Endothelial cell of umbilical vein (primary cell): ENCODE results near the gene ABCA9. TPM values are rescaled to one million over a fixed set of nuclear protein-coding genes. Genes with fewer than 3 reads are reported as not detected.

ENCODE experiments used
- BruUV-seq: library from RNA; stranded (reverse); fragments of 400-500 nt; replicated peaks from 2 replicates; lab custom pipeline; 2021; lab: Mats Ljungman, UMichigan
- CTCF ChIA-PET: fragments of 300-600, 350-600 bp; sonication (Branson Sonifier 250); formaldehyde crosslinking; loops from one replicate; lab custom pipeline; 2021; ENCODE audit warnings: antibody characterized with exemption, inconsistent platforms; lab: Charles Lee
- POLR2A ChIA-PET: fragments of 300-600, 350-600 bp; sonication (Branson Sonifier 250); formaldehyde crosslinking; loops from one replicate; lab custom pipeline; 2021; ENCODE audit warnings: antibody characterized with exemption, inconsistent platforms; lab: Charles Lee
- DNase-seq: peaks from one replicate; pipeline ENCODE4 v3.0.0-alpha.2; 2011; ENCODE audit warnings: low read depth, low spot score
- FAIRE-seq: peaks from 2 replicates; lab custom pipeline; 2011; peaks lifted over from hg19 to GRCh38; lab: Jason Lieb, UNC
- H2AFZ ChIP-seq: 2 replicates; pipeline ENCODE4 v1.6.0; 2012; ENCODE audit warnings: low read depth, low read length, control low read depth, inconsistent platforms
- H3K27ac ChIP-seq: 2 replicates; pipeline ENCODE4 v1.5.1; 2011; ENCODE audit warnings: low read depth, mild to moderate bottlenecking, control low read depth, low read length, moderate library complexity; ENCODE audit not compliant: insufficient read depth
- H3K27me3 ChIP-seq, 2 experiments: 2 replicates each; pipeline versions ENCODE4 v1.6.0 to v1.6.1; 2011; ENCODE audit warnings: low read length in 2 of 2, mixed read lengths in 1 of 2; ENCODE audit not compliant: control insufficient read depth in 2 of 2, insufficient read depth in 2 of 2
- H3K36me3 ChIP-seq, 2 experiments: 2 replicates in 1 of 2; 3 replicates in 1 of 2; pipeline ENCODE4 v1.5.1; 2011; ENCODE audit warnings: low read length in 2 of 2, mild to moderate bottlenecking in 1 of 2, moderate library complexity in 1 of 2; ENCODE audit not compliant: control insufficient read depth in 2 of 2, insufficient read depth in 2 of 2; ENCODE audit errors: extremely low read depth in 1 of 2
- H3K4me1 ChIP-seq: 3 replicates; pipeline ENCODE4 v1.5.1; 2011; ENCODE audit warnings: mild to moderate bottlenecking, low read length; ENCODE audit not compliant: control insufficient read depth, insufficient read depth; ENCODE audit errors: extremely low read depth
- H3K4me2 ChIP-seq: 2 replicates; pipeline ENCODE4 v1.6.1; 2011; ENCODE audit warnings: low read length, control low read depth, mixed read lengths; ENCODE audit not compliant: insufficient read depth
- H3K4me3 ChIP-seq, 3 experiments: fragments of 200-600 bp in 1 of 3; sonication (generic), shearing (Covaris generic) in 1 of 3; replicated peaks in 1 of 3; 2 replicates each; pipeline ENCODE4 v1.5.1; 2011 to 2016; ENCODE audit warnings: control low read depth in 3 of 3, low read length in 3 of 3, mild to moderate bottlenecking in 2 of 3, inconsistent platforms in 1 of 3, low read depth in 1 of 3, moderate library complexity in 1 of 3; ENCODE audit not compliant: insufficient read depth in 1 of 3
- H3K79me2 ChIP-seq: 2 replicates; pipeline ENCODE4 v1.6.0; 2012; ENCODE audit warnings: low read length, inconsistent platforms; ENCODE audit not compliant: control insufficient read depth, insufficient read depth
- H3K9ac ChIP-seq: replicated peaks from 2 replicates; pipeline ENCODE3; 2011; ENCODE audit warnings: low read length, control low read depth; ENCODE audit not compliant: insufficient read depth; ENCODE audit errors: extremely low read depth
- H3K9me1 ChIP-seq: replicated peaks from 3 replicates; pipeline ENCODE4 v1.6.0; 2011; ENCODE audit warnings: mild to moderate bottlenecking, low read length; ENCODE audit not compliant: control insufficient read depth, insufficient read depth; ENCODE audit errors: extremely low read depth
- H3K9me3 ChIP-seq: replicated peaks from 2 replicates; pipeline ENCODE4 v1.5.1; 2012; ENCODE audit warnings: low read length, inconsistent platforms; ENCODE audit not compliant: control insufficient read depth, insufficient read depth
- H4K20me1 ChIP-seq: replicated peaks from 2 replicates; pipeline ENCODE3; 2011; ENCODE audit warnings: mild to moderate bottlenecking, low read length; ENCODE audit not compliant: control insufficient read depth, insufficient read depth; ENCODE audit errors: extremely low read depth
- CTCF ChIP-seq, 2 donors: IDR thresholded peaks; 1 replicate in 1 of 2; 2 replicates in 1 of 2; pipeline ENCODE4 v1.5.1; 2011; ENCODE audit warnings: low read length in 2 of 2, mild to moderate bottlenecking in 2 of 2, moderate library complexity in 2 of 2, control low read depth in 1 of 2, inconsistent platforms in 1 of 2, low read depth in 1 of 2; ENCODE audit not compliant: insufficient read depth in 1 of 2; ENCODE audit errors: extremely low read depth in 1 of 2
- EZH2 ChIP-seq: IDR thresholded peaks from 2 replicates; pipeline ENCODE4 v1.6.1; 2012; ENCODE audit warnings: borderline replicate concordance, low read depth, mild to moderate bottlenecking, moderate library complexity, low read length, inconsistent platforms; ENCODE audit not compliant: severe bottlenecking
- FOS ChIP-seq: IDR thresholded peaks from 2 replicates; pipeline ENCODE4 v1.6.1; 2011; ENCODE audit warnings: mild to moderate bottlenecking, low read length, moderate library complexity, borderline replicate concordance; ENCODE audit not compliant: insufficient read depth
- GATA2 ChIP-seq: IDR thresholded peaks from 2 replicates; pipeline ENCODE4 v1.7.0; 2011; ENCODE audit warnings: low read depth, mild to moderate bottlenecking, moderate library complexity, mixed read lengths, low read length; ENCODE audit not compliant: insufficient read length, insufficient read depth
- JUN ChIP-seq: IDR thresholded peaks from 2 replicates; pipeline ENCODE4 v1.6.1; 2011; ENCODE audit warnings: borderline replicate concordance, low read depth; ENCODE audit not compliant: insufficient read length, insufficient read depth
- MYC ChIP-seq: IDR thresholded peaks from one replicate; pipeline ENCODE4 v1.6.1; 2011; ENCODE audit warnings: mild to moderate bottlenecking, low read depth, low read length
- POLR2A ChIP-seq: IDR thresholded peaks from 2 replicates; pipeline ENCODE4 v1.6.1; 2012; ENCODE audit warnings: low read depth, mild to moderate bottlenecking, control low read depth, low read length
- POLR2AphosphoS5 ChIP-seq: IDR thresholded peaks from 2 replicates; pipeline ENCODE4 v1.6.1; 2012; ENCODE audit warnings: low read depth, mild to moderate bottlenecking, control low read depth, low read length, moderate library complexity; ENCODE audit not compliant: insufficient read depth
- dilution Hi-C: fragments of 300-500 bp; cut with MboI; formaldehyde crosslinking; loops from one replicate; pipeline ENCODE4 v1.15.0; 2019; ENCODE audit warnings: low sequenced_read_pairs; ENCODE audit not compliant: extremely low pct_ligation_motif_present
- intact Hi-C: fragments of 100-400 bp; cut with micrococcal nuclease; formaldehyde crosslinking; loops from one replicate; pipeline ENCODE4 v1.10.0; 2022
- polyA plus RNA-seq, 4 experiments: library from polyadenylated mRNA; depleted of rRNA in 3 of 4; stranded (reverse) in 3 of 4; unstranded in 1 of 4; fragments of >200 nt; gene quantifications; 2 replicates each; pipeline versions ENCODE4 v1.2.1 to v1.2.3, GENCODE V29; 2011 to 2012; ENCODE audit warnings: missing spikeins in 1 of 4
- total RNA-seq: library from RNA; stranded (reverse); gene quantifications from 2 replicates; pipeline ENCODE4 v1.2.3, GENCODE V29; 2021
- TF ChIP-seq, protein P1 (sequence below): IDR thresholded peaks from 2 replicates; pipeline ENCODE4 v1.6.1; 2011; ENCODE audit not compliant: insufficient read depth, insufficient read length

ABCA9 gene
- total and polyA plus RNA-seq, 2 donors (not counting 3 experiments of a cell fraction or from before 2014, with no cell fraction given), result 2.7 to 7.7 TPM

GRCh38 chr17:69093279-69093789 lies 32.6 kb upstream of the ABCA9 start:
- H3K4me2 ChIP-seq, result peak overlapping the region; percentile 54
- H3K36me3 ChIP-seq, result peaks cover 0 to 4% of the 10 kb centered on the region in 2 experiments
- H3K4me1 ChIP-seq, result peaks cover 11% of the 10 kb centered on the region
- intact Hi-C loops, result loop anchor here (1.0 kb wide), 1 partner anchor 46 kb away; no protein-coding TSS in a partner anchor
- no peaks in the 10 kb centered on the region for H4K20me1 ChIP-seq
- H3K9me3 ChIP-seq, result no peaks in the 10 kb centered on the region
- POLR2A ChIA-PET, result no interaction called here
- no TSS peak for BruUV-seq
- no peaks in the 10 kb centered on the region for H3K9me1 ChIP-seq
- H3K9ac ChIP-seq, result peak overlapping the region; percentile 51
- TF ChIP-seq JUN, result no peak
- TF ChIP-seq POLR2A, result no peak
- no peak for TF ChIP-seq GATA2
- TF ChIP-seq POLR2AphosphoS5, result no peak
- H3K79me2 ChIP-seq, result no peaks in the 10 kb centered on the region
- H3K27ac ChIP-seq, result peak overlapping the region; percentile 3
- FAIRE-seq (peak; percentile 65), DNase-seq (peak; percentile 89)
- peak overlapping the region in 1 of 3 experiments; percentile 37 for H3K4me3 ChIP-seq
- peak overlapping the region; percentile 91 for H2AFZ ChIP-seq
- dilution Hi-C loops, result no loop called here
- no peaks in the 10 kb centered on the region for H3K27me3 ChIP-seq
- CTCF ChIA-PET, result interaction anchor here (1.4 kb wide), 1 partner anchor 8 kb away, joined by 4 read pairs; no protein-coding TSS in a partner anchor

DNA sequence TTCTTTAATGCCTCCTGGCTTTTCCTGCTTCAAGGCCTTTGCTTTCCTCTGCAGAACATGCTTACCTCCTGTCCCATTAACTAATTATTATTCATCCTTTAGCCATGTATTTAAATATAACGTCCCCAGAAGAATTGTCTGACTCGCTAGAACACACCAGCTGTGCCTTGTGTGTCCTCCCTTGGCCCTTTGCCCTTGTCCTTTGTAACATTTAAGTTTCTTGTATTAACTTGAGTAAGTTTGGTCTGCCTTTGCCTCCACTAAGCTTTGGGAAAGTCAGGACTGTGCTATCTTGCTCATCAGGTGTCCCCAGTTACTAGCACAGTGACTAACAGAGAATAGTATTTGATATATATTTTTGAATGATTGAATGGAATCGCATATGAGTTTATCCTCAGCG lies 29.6 kb upstream of the ABCA9 start:
- H4K20me1 ChIP-seq, result no peaks in the 10 kb centered on the region
- H3K4me2 ChIP-seq, result no peak overlapping the region
- ChIA-PET POLR2A (no interaction called here), CTCF (no interaction called here)
- dilution Hi-C loops, result no loop called here
- H3K36me3 ChIP-seq, result peaks cover 0 to 2% of the 10 kb centered on the region in 2 experiments
- no TSS peak for BruUV-seq
- no peak overlapping the region for H3K4me3 ChIP-seq
- DNase-seq, result no peak
- H3K27me3 ChIP-seq, result no peaks in the 10 kb centered on the region
- no peak overlapping the region for H2AFZ ChIP-seq
- TF ChIP-seq GATA2, result no peak
- no peak for TF ChIP-seq POLR2A
- TF ChIP-seq EZH2, result no peak
- TF ChIP-seq CTCF (IDR thresholded peaks at IDR 0.05; ENCODE audit: extremely low read depth in 1 of 2, insufficient read depth in 1 of 2, low read depth in 1 of 2, low read length in 2 of 2), result no peak
- no peak for TF ChIP-seq POLR2AphosphoS5
- TF ChIP-seq, protein P1, sequence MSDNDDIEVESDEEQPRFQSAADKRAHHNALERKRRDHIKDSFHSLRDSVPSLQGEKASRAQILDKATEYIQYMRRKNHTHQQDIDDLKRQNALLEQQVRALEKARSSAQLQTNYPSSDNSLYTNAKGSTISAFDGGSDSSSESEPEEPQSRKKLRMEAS, result no peak
- no peak for TF ChIP-seq FOS
- TF ChIP-seq MYC, result no peak
- TF ChIP-seq JUN, result no peak
- no peaks in the 10 kb centered on the region for H3K79me2 ChIP-seq
- no peaks in the 10 kb centered on the region for H3K9me1 ChIP-seq
- peaks cover 11% of the 10 kb centered on the region for H3K4me1 ChIP-seq
- no peak overlapping the region for H3K9ac ChIP-seq
- FAIRE-seq, result no peak
- no peaks in the 10 kb centered on the region for H3K9me3 ChIP-seq
- intact Hi-C loops, result no loop called here
- H3K27ac ChIP-seq, result no peak overlapping the region
